ENCODE measurements around the gene TBC1D21.
A peak's percentile ranks its signal among the peaks of the same experiment; 100 is the strongest.

The TBC1D21 gene

DNA sequence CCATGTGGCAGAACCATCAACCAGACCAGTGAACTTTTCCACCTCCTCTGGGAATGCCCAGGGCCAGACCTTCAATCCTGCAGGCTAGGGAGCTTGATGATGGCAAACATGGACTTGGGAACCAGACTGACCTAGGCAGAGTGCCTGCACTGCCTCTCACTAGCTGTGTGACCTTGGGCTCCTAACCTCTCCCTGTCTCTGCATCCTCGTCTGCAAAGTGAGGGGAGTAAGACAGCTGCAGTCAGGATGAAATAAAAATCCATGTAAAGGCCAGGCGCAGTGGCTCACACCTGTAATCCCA is 35.4 kb downstream of the TBC1D21 start:
- no peak for DNase-seq (ENCODE audit: low read depth in 3 of 3)

DNA sequence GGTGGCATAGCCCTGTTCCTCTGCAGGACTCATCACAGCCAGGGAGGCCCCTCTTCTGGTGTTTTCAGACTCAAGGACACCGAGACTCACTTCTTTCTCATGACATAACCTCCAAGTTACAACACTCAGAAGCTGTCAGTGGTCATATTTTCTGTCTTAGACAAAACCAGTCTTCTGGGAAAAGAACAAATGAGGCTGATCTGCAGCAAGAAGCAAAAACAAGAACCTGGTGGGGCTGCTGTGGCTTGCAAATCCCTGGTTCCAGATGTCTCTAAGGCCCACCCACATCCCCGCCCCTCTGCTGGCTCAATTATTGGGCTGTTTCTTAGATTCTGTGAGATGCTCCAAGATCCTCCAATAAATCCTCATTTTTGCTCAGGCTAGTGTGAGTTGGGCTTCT is 36.3 kb downstream of the TBC1D21 start:
- DNase-seq (ENCODE audit: low read depth in 3 of 3): no peak

DNA sequence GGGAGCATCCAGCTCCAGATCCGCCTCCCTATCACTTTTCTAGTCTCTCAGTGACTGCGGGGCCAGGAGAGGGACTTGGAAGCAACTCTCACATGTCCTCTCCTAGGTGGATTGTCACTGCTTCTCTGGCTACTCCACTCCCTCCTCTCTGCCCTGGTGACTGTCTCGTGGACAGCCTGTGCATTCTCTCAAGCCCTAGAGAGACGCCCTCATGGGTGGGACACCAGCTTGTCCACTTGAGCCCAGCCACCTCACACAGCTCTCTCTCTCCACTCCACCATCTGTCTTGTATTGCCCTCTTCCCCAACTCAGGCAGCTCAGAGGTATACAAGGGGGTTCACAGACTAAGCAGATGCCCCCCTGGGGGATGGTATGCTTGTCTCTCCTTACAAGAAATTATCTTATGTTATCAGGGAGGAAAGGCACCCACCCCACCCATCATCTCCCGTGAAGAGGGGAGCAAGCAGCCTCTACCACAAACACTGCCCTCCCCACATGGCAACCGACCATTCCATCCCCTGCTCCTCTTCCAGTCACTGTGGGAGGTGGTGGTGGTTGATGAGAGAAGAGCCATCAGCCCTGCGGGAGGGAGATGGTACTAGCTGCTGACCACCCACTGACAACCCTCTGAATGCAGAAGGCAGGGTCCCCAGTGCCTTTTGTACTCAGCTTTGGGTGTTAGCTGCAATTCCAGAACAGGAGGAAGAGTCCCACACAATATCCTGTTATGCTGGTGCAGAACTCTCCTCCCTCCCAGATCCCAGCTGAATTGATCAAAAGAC is 37.3 kb downstream of the TBC1D21 start:
- DNase-seq (ENCODE audit: low read depth in 3 of 3): no peak

GRCh38 chr15:73912030-73912596 is 38.7 kb downstream of the TBC1D21 start:
- no peak for DNase-seq (ENCODE audit: low read depth in 3 of 3)

DNA sequence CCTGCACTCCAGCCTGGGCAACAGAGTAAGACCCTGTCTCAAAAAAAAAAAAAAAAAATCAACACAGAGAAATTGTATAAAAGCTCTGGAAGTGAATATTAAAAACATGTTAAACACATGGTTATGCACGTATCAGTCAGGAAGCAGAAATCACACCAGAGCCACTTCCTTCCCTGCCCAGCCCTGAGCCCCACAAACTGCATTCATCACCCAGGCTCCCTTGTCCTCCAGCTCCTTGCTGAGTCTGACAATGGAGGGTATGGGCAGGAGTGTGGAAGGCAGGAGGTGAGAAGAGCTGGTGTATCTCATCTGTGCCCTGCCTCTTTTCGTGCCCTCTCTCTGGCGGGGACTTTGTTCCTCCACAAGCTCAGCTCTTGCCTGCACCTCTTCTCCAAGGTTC is 40.8 kb downstream of the TBC1D21 start:
- no peak for DNase-seq (ENCODE audit: low read depth in 3 of 3)

- no peak for DNase-seq (ENCODE audit: low read depth in 3 of 3)
Observed at GRCh38 chr15:73915082-73915481, 41.7 kb downstream of the TBC1D21 start.

DNA sequence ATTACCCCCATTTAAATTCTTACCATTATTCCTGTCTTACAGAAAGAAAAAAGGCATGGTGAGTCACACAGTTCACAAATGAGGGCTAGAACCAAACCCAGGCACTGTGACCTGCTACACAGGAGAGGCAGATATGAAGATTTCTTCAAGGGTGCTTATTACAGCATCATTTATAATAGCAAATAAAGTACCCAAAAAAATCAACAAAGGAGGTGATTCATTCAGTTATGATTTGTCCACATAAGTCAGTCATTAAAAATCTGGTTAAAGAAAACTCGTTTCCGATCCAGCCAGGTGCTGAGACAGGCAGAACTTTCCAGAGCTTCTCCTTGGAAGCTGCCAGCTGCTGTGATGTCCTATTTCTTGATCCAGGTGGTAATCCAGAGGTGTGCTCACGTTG is 45.4 kb downstream of the TBC1D21 start:
- no peak for DNase-seq (ENCODE audit: low read depth in 3 of 3)

GRCh38 chr15:73919706-73920105 is 46.3 kb downstream of the TBC1D21 start:
- DNase-seq (ENCODE audit: low read depth in 3 of 3): no peak

DNA sequence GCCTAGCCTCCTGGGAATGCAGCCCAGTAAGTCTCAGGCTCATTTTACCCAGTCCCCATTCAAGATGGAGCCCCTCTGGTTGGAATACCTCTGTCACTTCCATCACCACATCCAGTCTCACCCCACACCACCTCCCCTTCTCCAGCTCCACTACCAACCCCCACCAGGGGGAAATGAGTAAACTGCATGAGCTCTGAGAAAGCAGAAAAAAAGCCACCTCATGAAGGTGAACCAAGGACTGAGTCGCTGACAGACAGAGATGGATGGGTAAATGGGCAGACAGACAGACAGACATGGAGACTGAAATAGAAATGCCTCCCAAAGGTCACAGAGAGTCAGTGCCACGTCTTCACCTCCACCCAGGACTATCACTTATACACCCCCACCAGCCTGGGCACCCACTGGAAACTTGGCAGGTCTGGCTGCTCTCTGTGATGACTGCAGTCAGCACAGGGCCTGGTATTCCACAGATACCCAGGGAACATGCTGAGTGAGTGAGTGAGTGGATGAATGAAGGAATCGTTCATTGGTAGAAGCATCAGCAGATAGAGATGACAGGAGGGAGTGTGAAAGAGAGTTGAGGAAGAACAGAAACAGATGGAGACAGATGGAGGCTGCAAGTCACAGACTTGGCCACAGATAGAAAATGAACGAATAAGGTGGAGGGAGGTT is 48.0 kb downstream of the TBC1D21 start:
- DNase-seq (ENCODE audit: low read depth in 3 of 3): no peak

GRCh38 chr15:73922186-73923151 is 49.1 kb downstream of the TBC1D21 start:
- no peak for DNase-seq (ENCODE audit: low read depth in 3 of 3)

DNA sequence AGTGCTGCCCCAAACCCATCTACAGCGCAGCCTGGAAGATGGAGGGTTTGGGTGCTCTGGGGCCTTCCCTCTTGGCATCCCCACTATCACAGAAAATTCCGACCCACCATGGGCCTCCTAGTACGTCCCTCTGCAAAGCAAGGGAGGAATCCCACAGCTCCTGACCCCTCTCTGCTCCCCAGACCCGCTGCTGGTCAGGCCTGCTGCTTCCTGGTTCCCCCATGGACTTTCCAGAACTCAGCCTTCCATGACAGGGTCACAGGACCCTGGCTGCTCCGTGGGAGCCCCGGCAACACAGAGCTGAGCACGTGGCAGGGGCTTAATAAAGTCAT is 49.8 kb downstream of the TBC1D21 start:
- DNase-seq (ENCODE audit: low read depth in 3 of 3): no peak

- DNase-seq (ENCODE audit: low read depth in 3 of 3): no peak
Observed at GRCh38 chr15:73923488-73924164, 50.3 kb downstream of the TBC1D21 start.

GRCh38 chr15:73924171-73924921 is 51.0 kb downstream of the TBC1D21 start:
- DNase-seq (ENCODE audit: low read depth in 3 of 3): no peak

DNA sequence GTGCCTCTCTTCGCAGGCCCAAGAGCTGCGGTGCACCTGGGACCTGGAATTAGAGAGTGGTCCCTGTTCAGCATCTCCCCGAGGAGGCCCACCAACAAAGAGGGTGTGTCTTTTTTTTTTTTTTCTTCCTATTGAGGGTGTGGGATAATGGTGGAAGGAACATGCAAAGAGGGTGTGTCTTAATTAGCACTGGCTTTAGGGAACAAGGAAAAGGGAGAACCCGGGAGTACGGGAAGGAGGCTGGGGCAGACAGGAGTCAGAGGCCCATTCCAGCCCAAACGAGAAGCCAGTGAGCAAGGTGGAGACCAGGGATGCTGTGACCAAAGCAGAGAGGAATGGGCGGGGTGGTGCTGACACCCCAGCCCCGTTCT is 52.5 kb downstream of the TBC1D21 start:
- no peak for DNase-seq (ENCODE audit: low read depth in 3 of 3)

DNA sequence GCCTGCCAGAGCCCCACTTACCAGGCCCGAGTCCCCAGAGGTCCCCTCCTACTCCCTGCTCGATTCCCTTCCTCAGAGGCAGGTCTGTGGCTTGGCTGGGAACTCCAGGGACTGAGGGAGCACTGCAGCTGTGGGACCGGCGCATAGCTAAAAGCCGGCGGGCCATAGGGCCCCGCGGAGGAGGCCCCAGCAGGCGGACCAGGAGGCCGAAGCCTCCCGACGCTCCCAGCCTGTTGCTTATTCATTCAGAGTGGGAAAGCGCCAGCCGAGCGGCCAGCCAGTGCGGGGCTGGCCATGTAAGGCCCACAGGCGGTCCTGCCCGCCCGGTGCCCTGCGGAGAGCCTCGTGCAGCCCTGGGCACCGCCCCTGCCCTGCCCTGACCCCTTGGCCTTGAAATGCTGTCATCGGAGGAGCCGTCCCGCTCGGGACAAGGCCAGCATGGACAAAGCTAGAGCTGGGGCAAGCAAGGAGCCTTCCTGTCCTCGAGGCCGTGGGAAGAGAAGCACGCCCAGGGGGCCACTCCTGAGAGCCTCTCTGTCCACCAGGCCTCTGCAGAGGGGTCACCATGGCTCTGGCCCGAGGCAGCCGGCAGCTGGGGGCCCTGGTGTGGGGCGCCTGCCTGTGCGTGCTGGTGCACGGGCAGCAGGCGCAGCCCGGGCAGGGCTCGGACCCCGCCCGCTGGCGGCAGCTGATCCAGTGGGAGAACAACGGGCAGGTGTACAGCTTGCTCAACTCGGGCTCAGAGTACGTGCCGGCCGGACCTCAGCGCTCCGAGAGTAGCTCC is 53.0 kb downstream of the TBC1D21 start, which contains the start of gene LOXL1:
Gene LOXL1, plus strand, starts transcription at position 244 of the 784 bp plus-strand sequence. Its CDS starts 322 bp downstream, at position 566.
- DNase-seq (ENCODE audit: low read depth in 3 of 3): no peak

DNA sequence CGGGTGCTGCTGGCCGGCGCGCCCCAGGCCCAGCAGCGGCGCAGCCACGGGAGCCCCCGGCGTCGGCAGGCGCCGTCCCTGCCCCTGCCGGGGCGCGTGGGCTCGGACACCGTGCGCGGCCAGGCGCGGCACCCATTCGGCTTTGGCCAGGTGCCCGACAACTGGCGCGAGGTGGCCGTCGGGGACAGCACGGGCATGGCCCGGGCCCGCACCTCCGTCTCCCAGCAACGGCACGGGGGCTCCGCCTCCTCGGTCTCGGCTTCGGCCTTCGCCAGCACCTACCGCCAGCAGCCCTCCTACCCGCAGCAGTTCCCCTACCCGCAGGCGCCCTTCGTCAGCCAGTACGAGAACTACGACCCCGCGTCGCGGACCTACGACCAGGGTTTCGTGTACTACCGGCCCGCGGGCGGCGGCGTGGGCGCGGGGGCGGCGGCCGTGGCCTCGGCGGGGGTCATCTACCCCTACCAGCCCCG is 53.7 kb downstream of the TBC1D21 start:
- no peak for DNase-seq (ENCODE audit: low read depth in 3 of 3)

- peak; percentile 43 to 73 (median 43) for DNase-seq (ENCODE audit: low read depth in 3 of 3)
Observed at GRCh38 chr15:73927476-73928240, 54.3 kb downstream of the TBC1D21 start.

DNA sequence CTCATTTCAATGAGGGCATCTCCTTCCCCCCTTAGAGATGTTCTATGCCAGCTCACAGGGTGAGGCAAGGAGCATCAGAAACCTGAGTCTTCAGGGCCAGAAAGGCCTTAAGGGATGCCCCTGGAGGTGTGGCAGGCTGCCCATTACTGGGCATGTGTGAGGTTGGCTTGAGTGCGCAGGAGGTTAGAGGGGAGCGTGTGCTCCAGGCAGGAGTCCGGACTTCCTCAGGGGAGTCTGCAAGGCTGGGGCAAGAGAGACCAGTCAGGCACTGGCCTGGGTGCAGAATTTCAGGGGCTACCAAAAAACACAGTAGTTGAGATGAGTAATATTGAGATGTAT is 54.8 kb downstream of the TBC1D21 start:
- DNase-seq (ENCODE audit: low read depth in 3 of 3): no peak

GRCh38 chr15:73928971-73929627 is 55.7 kb downstream of the TBC1D21 start:
- no peak for DNase-seq (ENCODE audit: low read depth in 3 of 3)

All from stimulated activated CD4-positive, alpha-beta T cell treated with anti-CD3 and anti-CD28 coated beads, TNF-alpha, amount 100 ng/mL, for 48 hours (primary cell).